ENCODE data around the gene BRD9.
"Not testable (repeated sequence)": the region's sequence is repeated elsewhere in the genome, so short reads cannot be mapped to it uniquely, and the experiment has no call there.

Gene BRD9

GRCh38 chr5:848671-849111 is 43.9 kb downstream of the BRD9 start:
- Histone ChIP-seq H3K36me3 (ENCODE audit: control insufficient read depth in 2 of 2, insufficient read depth in 1 of 2, low read length in 2 of 2) (peaks cover 0 to 3% of the 10 kb centered on the region in 2 experiments; a peak in 1 of 3 replicates), H3K9me3 (ENCODE audit: control insufficient read depth, insufficient read depth, low read depth, low read length) (no peaks in the 10 kb centered on the region), H3K4me3 (ENCODE audit: low read depth, low read length) (no peak overlapping the region), H3K27ac (ENCODE audit: extremely low read depth, low read depth, low read length) (no peak overlapping the region), H3K4me1 (ENCODE audit: control insufficient read depth, insufficient read depth, low read length) (no peaks in the 10 kb centered on the region)
- CTCF ChIA-PET, result no interaction called here
- POLR2A ChIA-PET, result no interaction called here
- TF ChIP-seq YY1 (tag by site-specific recombination; IDR thresholded peaks at IDR 0.05) (no peak), ZNF449 (tag by site-specific recombination; IDR thresholded peaks at IDR 0.05) (no peak), ZNF302 (tag by site-specific recombination; IDR thresholded peaks at IDR 0.05; ENCODE audit: low read depth) (no peak), ZNF169 (tag by site-specific recombination; IDR thresholded peaks at IDR 0.05) (no peak)

- H3K27ac ChIP-seq (ENCODE audit: extremely low read depth, low read depth, low read length); CTCF ChIA-PET; H3K4me3 ChIP-seq (ENCODE audit: low read depth, low read length); H3K4me1 ChIP-seq (ENCODE audit: control insufficient read depth, insufficient read depth, low read length); H3K9me3 ChIP-seq (ENCODE audit: control insufficient read depth, insufficient read depth, low read depth, low read length); POLR2A ChIA-PET; H3K36me3 ChIP-seq (ENCODE audit: control insufficient read depth in 2 of 2, insufficient read depth in 1 of 2, low read length in 2 of 2): not testable (repeated sequence)
These were observed 44.9 kb downstream of the BRD9 start for GRCh38 chr5:847736-848135.

GRCh38 chr5:847212-847611 is 45.4 kb downstream of the BRD9 start:
- H3K4me3 ChIP-seq (ENCODE audit: low read depth, low read length); H3K9me3 ChIP-seq (ENCODE audit: control insufficient read depth, insufficient read depth, low read depth, low read length); POLR2A ChIA-PET; H3K36me3 ChIP-seq (ENCODE audit: control insufficient read depth in 2 of 2, insufficient read depth in 1 of 2, low read length in 2 of 2); H3K4me1 ChIP-seq (ENCODE audit: control insufficient read depth, insufficient read depth, low read length); CTCF ChIA-PET; H3K27ac ChIP-seq (ENCODE audit: extremely low read depth, low read depth, low read length): not testable (repeated sequence)

- CTCF ChIA-PET; H3K4me3 ChIP-seq (ENCODE audit: low read depth, low read length); POLR2A ChIA-PET; H3K9me3 ChIP-seq (ENCODE audit: control insufficient read depth, insufficient read depth, low read depth, low read length); H3K4me1 ChIP-seq (ENCODE audit: control insufficient read depth, insufficient read depth, low read length); H3K27ac ChIP-seq (ENCODE audit: extremely low read depth, low read depth, low read length); H3K36me3 ChIP-seq (ENCODE audit: control insufficient read depth in 2 of 2, insufficient read depth in 1 of 2, low read length in 2 of 2): not testable (repeated sequence)
These were observed 46.0 kb downstream of the BRD9 start for GRCh38 chr5:846602-847091.

- H3K36me3 ChIP-seq (ENCODE audit: control insufficient read depth in 2 of 2, insufficient read depth in 1 of 2, low read length in 2 of 2); CTCF ChIA-PET; H3K27ac ChIP-seq (ENCODE audit: extremely low read depth, low read depth, low read length); H3K9me3 ChIP-seq (ENCODE audit: control insufficient read depth, insufficient read depth, low read depth, low read length); H3K4me1 ChIP-seq (ENCODE audit: control insufficient read depth, insufficient read depth, low read length); H3K4me3 ChIP-seq (ENCODE audit: low read depth, low read length); POLR2A ChIA-PET: not testable (repeated sequence)
These were observed 46.7 kb downstream of the BRD9 start for GRCh38 chr5:845676-846601.

- CTCF ChIA-PET; H3K9me3 ChIP-seq (ENCODE audit: control insufficient read depth, insufficient read depth, low read depth, low read length); H3K4me3 ChIP-seq (ENCODE audit: low read depth, low read length); H3K4me1 ChIP-seq (ENCODE audit: control insufficient read depth, insufficient read depth, low read length); H3K36me3 ChIP-seq (ENCODE audit: control insufficient read depth in 2 of 2, insufficient read depth in 1 of 2, low read length in 2 of 2); H3K27ac ChIP-seq (ENCODE audit: extremely low read depth, low read depth, low read length); POLR2A ChIA-PET: not testable (repeated sequence)
These were observed 47.4 kb downstream of the BRD9 start for GRCh38 chr5:845031-845675.

GRCh38 chr5:844426-844825 is 48.2 kb downstream of the BRD9 start:
- H3K4me1 ChIP-seq (ENCODE audit: control insufficient read depth, insufficient read depth, low read length); H3K4me3 ChIP-seq (ENCODE audit: low read depth, low read length); POLR2A ChIA-PET; CTCF ChIA-PET; H3K27ac ChIP-seq (ENCODE audit: extremely low read depth, low read depth, low read length); H3K36me3 ChIP-seq (ENCODE audit: control insufficient read depth in 2 of 2, insufficient read depth in 1 of 2, low read length in 2 of 2); H3K9me3 ChIP-seq (ENCODE audit: control insufficient read depth, insufficient read depth, low read depth, low read length): not testable (repeated sequence)

GRCh38 chr5:843926-844325 is 48.7 kb downstream of the BRD9 start:
- H3K9me3 ChIP-seq (ENCODE audit: control insufficient read depth, insufficient read depth, low read depth, low read length); CTCF ChIA-PET; POLR2A ChIA-PET; H3K4me3 ChIP-seq (ENCODE audit: low read depth, low read length); H3K27ac ChIP-seq (ENCODE audit: extremely low read depth, low read depth, low read length); H3K36me3 ChIP-seq (ENCODE audit: control insufficient read depth in 2 of 2, insufficient read depth in 1 of 2, low read length in 2 of 2); H3K4me1 ChIP-seq (ENCODE audit: control insufficient read depth, insufficient read depth, low read length): not testable (repeated sequence)

- H3K27ac ChIP-seq (ENCODE audit: extremely low read depth, low read depth, low read length); H3K9me3 ChIP-seq (ENCODE audit: control insufficient read depth, insufficient read depth, low read depth, low read length); CTCF ChIA-PET; H3K36me3 ChIP-seq (ENCODE audit: control insufficient read depth in 2 of 2, insufficient read depth in 1 of 2, low read length in 2 of 2); H3K4me1 ChIP-seq (ENCODE audit: control insufficient read depth, insufficient read depth, low read length); H3K4me3 ChIP-seq (ENCODE audit: low read depth, low read length); POLR2A ChIA-PET: not testable (repeated sequence)
These were observed 49.2 kb downstream of the BRD9 start for GRCh38 chr5:843371-843770.
